HUES6 (cell line): ENCODE results near the gene COL13A1.

Source experiments
- H3K27ac ChIP-seq: 2 replicates; pipeline ENCODE4 v1.7.0; 2013; ENCODE audit warnings: low read depth, mild to moderate bottlenecking, low read length, inconsistent platforms
- H3K27me3 ChIP-seq: 2 replicates; pipeline ENCODE4 v1.6.1; 2013; ENCODE audit warnings: low read length; ENCODE audit not compliant: control insufficient read depth, insufficient read depth
- H3K36me3 ChIP-seq: 2 replicates; pipeline ENCODE4 v1.6.1; 2013; ENCODE audit warnings: low read length; ENCODE audit not compliant: control insufficient read depth, insufficient read depth
- H3K4me1 ChIP-seq: 2 replicates; pipeline ENCODE4 v1.6.1; 2013; ENCODE audit warnings: low read length; ENCODE audit not compliant: control insufficient read depth, insufficient read depth
- H3K4me3 ChIP-seq: 2 replicates; pipeline ENCODE4 v1.5.1; 2013; ENCODE audit warnings: low read depth, low read length
- H3K9ac ChIP-seq: one replicate; pipeline ENCODE4 v1.6.1; 2013; ENCODE audit warnings: mild to moderate bottlenecking, low read length
- H3K9me3 ChIP-seq: 2 replicates; pipeline ENCODE4 v1.6.1; 2013; ENCODE audit warnings: low read depth, low read length; ENCODE audit not compliant: control insufficient read depth, insufficient read depth

Gene COL13A1

GRCh38 chr10:69928339-69928738, 126.6 kb downstream of the COL13A1 start:
- H3K4me3 ChIP-seq, result no peak overlapping the region
- no peaks in the 10 kb centered on the region for H3K36me3 ChIP-seq
- H3K9ac ChIP-seq, result no peak overlapping the region
- no peak overlapping the region for H3K27ac ChIP-seq
- H3K9me3 ChIP-seq, result 0 out of 2 replicates have a peak, but pooled peaks cover 4% of the 10 kb centered on the region
- no peaks in the 10 kb centered on the region for H3K27me3 ChIP-seq
- peaks cover 5% of the 10 kb centered on the region for H3K4me1 ChIP-seq

- peaks cover 5% of the 10 kb centered on the region for H3K4me1 ChIP-seq
- H3K27me3 ChIP-seq, result no peaks in the 10 kb centered on the region
- no peak overlapping the region for H3K4me3 ChIP-seq
- no peak overlapping the region for H3K9ac ChIP-seq
- H3K27ac ChIP-seq, result no peak overlapping the region
- no peaks in the 10 kb centered on the region for H3K36me3 ChIP-seq
- H3K9me3 ChIP-seq, result 0 out of 2 replicates have a peak, but pooled peaks cover 4% of the 10 kb centered on the region
Observed at GRCh38 chr10:69929575-69929974, 127.9 kb downstream of the COL13A1 start.

- H3K4me1 ChIP-seq, result no peaks in the 10 kb centered on the region
Observed at GRCh38 chr10:69934768-69935167, 133.1 kb downstream of the COL13A1 start.

GRCh38 chr10:69936091-69936490, 134.4 kb downstream of the COL13A1 start:
- Histone ChIP-seq H3K9ac (no peak overlapping the region), H3K27ac (no peak overlapping the region), H3K4me1 (no peaks in the 10 kb centered on the region)

More at GRCh38 chr10:69934768-69935167, 133.1 kb downstream of the COL13A1 start:
- no peak overlapping the region for H3K4me3 ChIP-seq
- no peak overlapping the region for H3K9ac ChIP-seq
- H3K36me3 ChIP-seq, result no peaks in the 10 kb centered on the region
- no peaks in the 10 kb centered on the region for H3K27me3 ChIP-seq
- H3K27ac ChIP-seq, result no peak overlapping the region
- H3K9me3 ChIP-seq, result no peaks in the 10 kb centered on the region

GRCh38 chr10:69938541-69938991, 136.9 kb downstream of the COL13A1 start:
- Histone ChIP-seq H3K27me3 (no peaks in the 10 kb centered on the region), H3K27ac (no peak overlapping the region), H3K9me3 (no peaks in the 10 kb centered on the region), H3K4me3 (no peak overlapping the region), H3K36me3 (no peaks in the 10 kb centered on the region), H3K9ac (no peak overlapping the region), H3K4me1 (no peaks in the 10 kb centered on the region)

More at GRCh38 chr10:69936091-69936490, 134.4 kb downstream of the COL13A1 start:
- no peak overlapping the region for H3K4me3 ChIP-seq
- no peaks in the 10 kb centered on the region for H3K36me3 ChIP-seq
- H3K9me3 ChIP-seq, result no peaks in the 10 kb centered on the region
- no peaks in the 10 kb centered on the region for H3K27me3 ChIP-seq

GRCh38 chr10:69939061-69939460, 137.4 kb downstream of the COL13A1 start:
- Histone ChIP-seq H3K4me3 (no peak overlapping the region), H3K27me3 (no peaks in the 10 kb centered on the region), H3K36me3 (no peaks in the 10 kb centered on the region; the same call in 1 of the 2 replicates), H3K9ac (no peak overlapping the region), H3K9me3 (no peaks in the 10 kb centered on the region), H3K4me1 (no peaks in the 10 kb centered on the region), H3K27ac (no peak overlapping the region)

GRCh38 chr10:69939481-69939880, 137.8 kb downstream of the COL13A1 start:
- H3K9me3 ChIP-seq, result no peaks in the 10 kb centered on the region
- no peak overlapping the region for H3K9ac ChIP-seq
- no peak overlapping the region for H3K27ac ChIP-seq
- no peaks in the 10 kb centered on the region; the same call in 1 of the 2 replicates for H3K36me3 ChIP-seq
- no peaks in the 10 kb centered on the region for H3K27me3 ChIP-seq
- H3K4me1 ChIP-seq, result no peaks in the 10 kb centered on the region
- no peak overlapping the region for H3K4me3 ChIP-seq

GRCh38 chr10:69941730-69942129, 140.0 kb downstream of the COL13A1 start:
- no peaks in the 10 kb centered on the region for H3K4me1 ChIP-seq
- no peak overlapping the region for H3K4me3 ChIP-seq
- H3K27ac ChIP-seq, result no peak overlapping the region
- no peaks in the 10 kb centered on the region for H3K9me3 ChIP-seq
- H3K9ac ChIP-seq, result no peak overlapping the region
- H3K27me3 ChIP-seq, result no peaks in the 10 kb centered on the region
- H3K36me3 ChIP-seq, result no peaks in the 10 kb centered on the region; the same call in 1 of the 2 replicates

- Histone ChIP-seq H3K27me3 (no peaks in the 10 kb centered on the region), H3K4me3 (no peak overlapping the region), H3K9ac (no peak overlapping the region), H3K27ac (no peak overlapping the region), H3K4me1 (no peaks in the 10 kb centered on the region), H3K9me3 (no peaks in the 10 kb centered on the region), H3K36me3 (no peaks in the 10 kb centered on the region; the same call in 1 of the 2 replicates)
Observed at GRCh38 chr10:69943292-69943820, 141.7 kb downstream of the COL13A1 start.

- H3K27me3 ChIP-seq, result no peaks in the 10 kb centered on the region
- H3K36me3 ChIP-seq, result no peaks in the 10 kb centered on the region; the same call in 1 of the 2 replicates
- no peaks in the 10 kb centered on the region for H3K9me3 ChIP-seq
- no peak overlapping the region for H3K4me3 ChIP-seq
- H3K9ac ChIP-seq, result no peak overlapping the region
- H3K27ac ChIP-seq, result no peak overlapping the region
- H3K4me1 ChIP-seq, result no peaks in the 10 kb centered on the region
Observed at GRCh38 chr10:69944761-69945160, 143.1 kb downstream of the COL13A1 start.

GRCh38 chr10:69948261-69948660, 146.6 kb downstream of the COL13A1 start:
- Histone ChIP-seq H3K9me3 (no peaks in the 10 kb centered on the region), H3K4me1 (peaks cover 11% of the 10 kb centered on the region), H3K27me3 (no peaks in the 10 kb centered on the region), H3K36me3 (no peaks in the 10 kb centered on the region; the same call in 1 of the 2 replicates), H3K27ac (no peak overlapping the region), H3K9ac (no peak overlapping the region), H3K4me3 (no peak overlapping the region)
